PC-3 (cell line): ENCODE measurements around the gene TEKT3.

Source experiments
- CTCF ChIP-seq: fragments of 300-600 bp; sonication (generic); conservative IDR thresholded peaks from 2 replicates; pipeline ENCODE4 v1.5.1; 2017; ENCODE audit warnings: antibody characterized with exemption, low read depth, mild to moderate bottlenecking, low read length
- EZH2 ChIP-seq: fragments of 300-600 bp; sonication (generic); IDR thresholded peaks from one replicate; pipeline ENCODE4 v1.6.1; 2017; ENCODE audit warnings: antibody characterized with exemption, mild to moderate bottlenecking, low read length; ENCODE audit not compliant: unreplicated experiment

- TF ChIP-seq CTCF (no peak), EZH2 (no peak)
Observed at GRCh38 chr17:15267996-15268395, 73.4 kb downstream of the TEKT3 start.
